Measurements from ENCODE around the gene TANC2.

DNA sequence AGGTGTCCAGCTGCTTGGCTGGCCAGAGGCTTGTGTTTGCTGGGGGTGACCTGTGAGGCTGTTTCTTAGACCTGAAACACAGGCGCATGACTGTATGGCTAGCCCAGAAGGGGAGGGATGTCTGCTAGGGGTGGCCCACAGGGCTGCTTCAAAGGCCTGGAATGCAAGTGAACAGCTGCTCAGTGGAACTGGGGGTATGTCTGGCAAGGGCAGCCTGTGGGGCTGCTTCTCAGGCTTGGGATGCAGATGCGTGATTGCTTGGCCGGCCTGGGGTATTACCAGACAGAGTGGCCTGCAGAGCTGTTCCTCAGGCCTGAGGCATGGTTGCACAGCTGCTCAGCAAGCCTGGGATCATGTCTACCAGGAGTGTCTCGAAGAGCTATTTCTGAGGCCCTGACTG is 20.5 kb downstream of the TANC2 start:
- TF ChIP-seq, protein P1, sequence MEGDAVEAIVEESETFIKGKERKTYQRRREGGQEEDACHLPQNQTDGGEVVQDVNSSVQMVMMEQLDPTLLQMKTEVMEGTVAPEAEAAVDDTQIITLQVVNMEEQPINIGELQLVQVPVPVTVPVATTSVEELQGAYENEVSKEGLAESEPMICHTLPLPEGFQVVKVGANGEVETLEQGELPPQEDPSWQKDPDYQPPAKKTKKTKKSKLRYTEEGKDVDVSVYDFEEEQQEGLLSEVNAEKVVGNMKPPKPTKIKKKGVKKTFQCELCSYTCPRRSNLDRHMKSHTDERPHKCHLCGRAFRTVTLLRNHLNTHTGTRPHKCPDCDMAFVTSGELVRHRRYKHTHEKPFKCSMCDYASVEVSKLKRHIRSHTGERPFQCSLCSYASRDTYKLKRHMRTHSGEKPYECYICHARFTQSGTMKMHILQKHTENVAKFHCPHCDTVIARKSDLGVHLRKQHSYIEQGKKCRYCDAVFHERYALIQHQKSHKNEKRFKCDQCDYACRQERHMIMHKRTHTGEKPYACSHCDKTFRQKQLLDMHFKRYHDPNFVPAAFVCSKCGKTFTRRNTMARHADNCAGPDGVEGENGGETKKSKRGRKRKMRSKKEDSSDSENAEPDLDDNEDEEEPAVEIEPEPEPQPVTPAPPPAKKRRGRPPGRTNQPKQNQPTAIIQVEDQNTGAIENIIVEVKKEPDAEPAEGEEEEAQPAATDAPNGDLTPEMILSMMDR (IDR thresholded peaks at IDR 0.05) = no peak
- TF ChIP-seq POLR2A (IDR thresholded peaks at IDR 0.05; ENCODE audit: low read depth) (no peak), POLR2AphosphoS5 (IDR thresholded peaks at IDR 0.05) (no peak), EP300 (IDR thresholded peaks at IDR 0.05) (no peak)
